ENCODE data around the gene KRTAP20-3.

The KRTAP20-3 gene

DNA sequence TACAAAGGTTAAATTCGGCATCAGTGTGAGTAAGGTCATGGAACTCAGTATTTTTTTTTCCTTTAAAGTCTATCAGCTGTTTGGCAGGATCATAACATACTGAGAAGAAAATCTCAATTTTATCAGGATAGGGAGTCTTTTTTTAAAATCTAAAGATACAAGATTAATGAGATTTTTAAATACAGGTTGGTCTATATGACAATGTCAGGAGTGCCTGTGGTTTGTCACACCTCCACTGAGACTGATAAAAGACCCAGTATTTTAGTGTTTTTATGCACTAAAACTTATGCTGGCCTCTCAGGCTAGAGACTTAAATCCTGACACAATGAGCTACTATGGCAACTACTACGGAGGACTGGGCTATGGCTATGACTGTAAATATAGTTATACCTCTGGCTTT lies at the start of gene KRTAP20-3:
Gene KRTAP20-3 (plus strand): TSS at position 301 of the 400 bp plus-strand sequence.
- no peak for DNase-seq (ENCODE audit: low read depth)

DNA sequence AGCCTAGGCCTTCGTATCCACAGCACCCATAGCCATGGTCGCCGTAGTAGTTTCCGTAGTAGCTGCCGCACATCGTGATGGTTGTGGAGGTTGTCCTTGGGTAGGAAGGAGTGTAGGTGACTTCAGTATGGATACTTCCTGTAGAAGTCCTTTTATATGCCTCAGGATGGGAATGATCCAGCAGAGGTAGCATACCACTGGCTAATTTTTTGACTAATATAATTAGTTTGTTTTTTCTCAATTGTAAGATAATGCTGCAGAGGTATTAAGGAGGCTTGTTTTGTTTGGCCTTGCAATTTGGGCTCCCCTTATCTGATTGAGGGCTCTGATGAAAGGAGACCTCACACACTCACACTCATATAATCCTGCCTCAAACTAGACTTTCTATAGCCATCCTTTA lies 43.9 kb upstream of the KRTAP20-3 start, which contains the start of gene KRTAP6-2:
Gene KRTAP6-2 (minus strand): TSS at position 101 of the 400 bp plus-strand sequence. CDS start 28 bp downstream, at position 73.
- DNase-seq (ENCODE audit: low read depth): no peak

DNA sequence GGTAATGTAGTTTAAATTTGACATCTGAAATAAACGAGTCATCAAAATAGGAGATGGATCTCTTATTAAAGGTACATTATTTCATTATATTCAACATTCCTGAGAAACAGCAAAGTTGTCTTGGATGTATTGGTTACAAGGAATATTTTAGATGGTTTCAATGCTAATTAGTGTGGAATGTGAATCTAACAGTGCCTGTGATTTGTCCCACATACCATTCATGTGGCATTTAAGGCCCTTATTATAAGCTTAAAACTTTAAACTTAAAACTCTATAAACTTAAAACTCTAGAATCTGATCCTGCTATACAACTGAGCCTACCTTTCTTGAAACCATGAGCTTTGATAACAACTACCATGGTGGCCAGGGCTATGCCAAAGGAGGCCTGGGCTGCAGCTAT lies 41.9 kb upstream of the KRTAP20-3 start, which contains the start of gene KRTAP22-1:
Gene KRTAP22-1 (plus strand): TSS at position 301 of the 400 bp plus-strand sequence.
- DNase-seq (ENCODE audit: low read depth): no peak

DNA sequence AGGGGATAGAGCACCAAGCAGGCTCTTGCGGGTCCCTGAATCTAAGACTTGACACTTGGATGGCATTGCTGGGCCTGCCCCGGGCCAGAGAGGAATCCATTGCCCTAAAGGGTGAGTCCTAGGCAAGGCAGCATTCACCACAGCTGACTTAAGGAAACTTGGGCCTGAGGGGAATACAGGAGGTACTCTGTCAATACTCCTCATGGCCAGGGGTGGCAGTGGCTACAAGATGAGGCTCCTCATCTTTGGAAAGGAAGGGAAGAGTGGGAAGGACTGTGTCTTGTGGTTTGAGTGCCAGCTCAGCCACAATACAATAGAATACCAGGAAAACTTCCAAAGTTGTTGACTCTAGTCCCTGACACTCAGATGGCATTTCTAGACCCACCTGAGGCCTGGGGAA lies 36.7 kb upstream of the KRTAP20-3 start:
- DNase-seq (ENCODE audit: low read depth): no peak

DNA sequence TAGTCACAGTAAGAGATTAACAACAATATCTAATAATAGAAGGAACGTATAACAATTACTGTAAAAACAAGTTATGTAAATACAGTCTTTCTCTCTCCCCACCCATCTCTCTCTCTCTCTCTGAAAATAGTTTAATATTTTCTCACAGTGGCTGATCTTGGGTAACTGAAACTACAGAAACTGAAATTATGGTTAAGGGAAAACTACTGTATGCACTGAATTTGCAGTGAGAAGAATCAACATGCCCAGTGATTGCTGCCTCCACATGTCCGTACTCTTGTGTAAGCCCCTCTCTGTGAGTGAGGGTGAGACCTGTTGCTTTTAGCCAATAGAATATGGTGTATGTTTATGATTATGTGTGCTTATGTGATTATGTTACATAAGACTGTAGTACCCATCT lies 30.5 kb upstream of the KRTAP20-3 start:
- no peak for DNase-seq (ENCODE audit: low read depth)

DNA sequence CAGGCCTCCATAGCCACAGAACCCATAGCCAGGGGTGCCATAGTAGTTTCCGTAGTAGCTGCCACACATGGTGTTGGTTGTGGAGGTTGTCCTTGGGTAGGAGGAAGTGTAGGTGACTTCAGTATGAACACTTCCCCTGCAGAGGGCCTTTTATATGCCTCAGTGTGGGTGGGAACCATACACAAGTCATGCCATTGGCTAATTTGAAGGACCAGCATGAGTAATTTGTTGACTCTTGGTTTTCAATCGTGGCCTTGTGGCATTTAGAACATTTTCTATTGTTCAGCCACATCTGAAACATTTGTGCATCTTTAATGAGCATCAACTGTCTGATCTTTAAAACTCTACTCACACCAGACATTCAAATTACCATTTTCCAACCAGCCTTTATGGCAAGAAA lies 28.8 kb upstream of the KRTAP20-3 start, which contains the start of gene KRTAP6-1:
Gene KRTAP6-1 (minus strand): TSS at position 95 of the 400 bp plus-strand sequence. CDS start 26 bp downstream, at position 69.
- no peak for DNase-seq (ENCODE audit: low read depth)

DNA sequence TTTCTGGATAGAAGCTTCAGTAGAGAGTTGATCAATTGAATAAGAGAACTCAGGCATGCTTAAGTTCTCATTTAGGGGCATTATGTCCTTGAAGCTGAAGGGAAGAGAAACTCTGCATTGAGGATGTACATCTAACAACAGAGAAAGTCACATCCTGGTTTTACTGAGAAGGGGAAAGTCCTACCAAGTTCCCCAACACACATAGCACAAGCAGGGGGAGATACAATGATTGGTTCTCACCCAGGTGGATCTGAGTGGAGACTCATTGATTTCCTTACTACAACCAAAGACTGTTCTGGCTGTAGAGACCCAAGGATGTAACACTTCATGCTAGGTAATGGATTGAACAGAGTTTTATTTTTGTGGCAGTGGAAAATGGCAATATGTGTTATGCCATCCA lies 27.5 kb upstream of the KRTAP20-3 start:
- DNase-seq (ENCODE audit: low read depth): no peak

DNA sequence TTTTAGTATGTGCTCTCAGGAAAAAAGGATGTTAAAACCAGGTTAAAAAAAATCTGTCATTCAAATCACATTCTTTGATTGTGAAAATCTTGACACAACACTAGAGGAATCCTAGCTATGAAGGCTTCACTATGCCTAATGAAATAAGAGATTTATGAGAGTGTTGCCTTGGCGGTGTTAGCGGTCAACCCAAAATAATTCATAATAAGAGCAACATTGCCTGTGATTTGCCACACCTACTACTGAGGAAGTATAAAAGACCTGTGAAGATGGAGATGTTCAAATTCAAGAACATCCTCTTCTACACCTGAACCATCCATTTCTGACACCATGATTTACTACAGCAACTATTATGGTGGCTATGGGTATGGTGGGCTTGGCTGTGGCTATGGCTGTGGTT lies 26.5 kb upstream of the KRTAP20-3 start, which contains the start of gene KRTAP20-1:
Gene KRTAP20-1 (plus strand): TSS at position 301 of the 400 bp plus-strand sequence. CDS start 30 bp downstream, at position 331.
- no peak for DNase-seq (ENCODE audit: low read depth)

DNA sequence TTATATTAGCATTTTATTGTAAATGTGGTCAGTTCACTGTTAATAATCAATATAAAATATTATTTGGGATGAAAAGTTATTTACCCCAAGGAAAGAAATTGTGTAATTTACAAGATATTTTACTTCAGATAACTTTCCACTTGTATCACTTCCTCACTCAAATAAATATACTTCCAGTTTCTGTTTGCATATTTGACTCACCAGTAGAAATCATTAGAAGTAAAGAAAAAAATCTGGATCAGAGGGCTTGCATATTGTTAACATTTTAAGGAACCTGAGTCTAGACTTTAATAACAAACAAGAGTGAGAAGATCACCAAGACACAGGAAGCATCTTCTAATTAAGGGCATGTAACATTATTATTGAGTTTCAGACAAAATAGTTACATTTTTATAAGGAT lies 22.6 kb upstream of the KRTAP20-3 start:
- no peak for DNase-seq (ENCODE audit: low read depth)

DNA sequence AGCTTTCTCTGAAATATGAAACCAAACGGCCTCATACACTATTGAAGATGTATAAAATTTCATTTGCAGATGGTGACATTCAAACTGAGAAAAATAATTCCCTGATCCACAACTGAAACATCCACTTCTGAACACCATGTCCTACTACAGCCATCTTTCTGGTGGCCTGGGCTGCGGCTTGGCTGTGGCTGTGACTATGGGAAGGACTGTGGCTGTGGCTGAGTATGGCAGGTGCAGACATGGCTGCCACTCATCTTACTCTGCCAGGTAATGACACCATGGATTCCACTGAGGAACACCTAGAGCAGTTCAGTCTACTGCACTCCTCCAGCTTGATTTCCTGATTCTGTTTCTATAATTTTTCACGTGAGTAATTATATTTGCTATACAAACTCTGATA lies 22.1 kb upstream of the KRTAP20-3 start, which contains the start of gene KRTAP20-4:
Gene KRTAP20-4 (plus strand): TSS at position 106 of the 400 bp plus-strand sequence.
- no peak for DNase-seq (ENCODE audit: low read depth)

DNA sequence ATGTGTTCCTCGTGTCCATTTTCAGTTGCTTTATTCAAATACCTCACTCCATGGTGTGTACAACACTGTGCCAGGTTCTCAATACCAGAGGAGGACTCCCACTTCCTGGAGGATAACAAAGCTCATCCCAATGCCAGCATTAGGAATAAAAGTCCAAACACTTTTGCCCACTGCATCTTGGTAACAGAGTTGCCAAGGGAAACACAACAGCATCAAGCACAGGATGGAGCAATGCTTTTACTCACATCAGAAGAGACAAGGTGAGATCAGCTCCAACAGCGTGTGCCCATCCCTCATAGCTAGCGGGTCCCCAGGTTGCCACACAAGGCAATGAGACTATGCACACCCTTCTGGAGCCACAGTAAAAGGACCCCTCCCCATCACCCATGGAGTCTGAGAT lies 19.3 kb upstream of the KRTAP20-3 start:
- no peak for DNase-seq (ENCODE audit: low read depth)

DNA sequence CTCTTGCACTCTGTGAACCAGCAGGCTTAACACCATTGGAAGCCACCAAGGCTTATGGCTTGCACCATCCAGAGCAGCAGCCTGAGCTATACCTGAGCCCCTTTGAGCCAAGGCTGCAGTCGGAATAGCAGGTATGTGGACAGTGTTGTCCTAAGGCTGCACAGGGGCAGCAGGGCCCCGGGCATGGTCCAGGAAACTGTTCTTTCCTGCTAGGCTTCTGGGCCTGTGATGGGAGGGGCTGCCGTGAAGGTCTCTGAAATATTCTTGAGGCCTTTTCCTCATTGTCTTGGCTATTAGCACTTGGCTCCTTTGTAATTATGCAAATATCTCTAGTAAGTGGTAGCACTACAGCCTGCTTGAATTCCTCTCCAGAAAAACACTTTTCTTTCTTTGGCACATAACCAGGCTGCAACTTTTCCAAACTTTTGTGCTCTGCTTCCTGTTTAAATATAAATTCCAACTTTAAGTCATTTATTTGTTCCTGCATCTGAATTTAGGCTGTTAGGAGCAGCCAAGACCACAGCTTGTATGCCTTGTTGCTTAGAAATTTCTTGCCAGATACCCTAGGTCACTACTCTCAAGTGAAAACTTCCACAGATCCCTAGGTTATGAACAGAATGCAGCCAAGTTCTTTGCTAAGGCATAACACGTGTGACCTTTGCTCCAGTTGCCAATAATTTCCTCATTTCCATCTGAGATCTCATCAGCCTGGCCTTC lies 17.1 kb upstream of the KRTAP20-3 start:
- no peak for DNase-seq (ENCODE audit: low read depth)

DNA sequence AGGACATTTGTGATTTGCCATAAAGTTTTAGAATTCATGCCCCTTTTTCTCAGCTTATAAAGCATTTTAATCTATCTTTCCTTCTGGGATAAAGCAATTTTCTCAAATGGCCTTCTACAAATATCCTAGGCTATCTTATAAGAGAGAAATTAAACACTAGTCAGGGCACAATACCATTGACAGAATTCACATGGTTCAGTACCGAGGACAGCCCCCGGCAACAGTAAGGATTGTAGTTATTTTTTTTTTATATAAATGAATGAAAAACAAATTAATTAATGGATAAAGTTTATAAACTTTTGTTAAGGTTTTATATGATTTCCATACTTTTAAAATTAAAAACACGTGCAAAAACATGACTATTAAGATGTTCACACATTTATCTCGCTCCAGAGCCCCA lies 14.6 kb upstream of the KRTAP20-3 start:
- no peak for DNase-seq (ENCODE audit: low read depth)

DNA sequence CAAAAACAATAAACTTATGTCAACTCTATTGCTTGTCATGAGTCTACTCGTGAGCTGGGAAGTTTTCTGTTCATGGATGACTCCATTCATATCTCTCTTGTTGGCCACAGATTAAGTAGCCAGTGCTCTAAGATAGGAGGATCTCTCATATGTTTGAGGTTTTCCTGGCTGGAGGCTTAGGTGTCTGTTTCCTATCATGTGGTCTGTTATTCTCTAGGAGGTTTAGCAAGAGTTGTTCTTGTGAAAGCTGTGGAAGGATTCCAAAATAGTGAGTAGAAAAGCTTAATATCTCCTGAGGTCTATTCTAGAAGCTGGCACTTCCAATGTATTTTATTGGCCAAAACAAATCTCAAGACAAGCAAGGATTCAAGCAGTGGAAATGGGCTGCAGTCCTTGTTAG lies 13.5 kb upstream of the KRTAP20-3 start:
- DNase-seq (ENCODE audit: low read depth): no peak

DNA sequence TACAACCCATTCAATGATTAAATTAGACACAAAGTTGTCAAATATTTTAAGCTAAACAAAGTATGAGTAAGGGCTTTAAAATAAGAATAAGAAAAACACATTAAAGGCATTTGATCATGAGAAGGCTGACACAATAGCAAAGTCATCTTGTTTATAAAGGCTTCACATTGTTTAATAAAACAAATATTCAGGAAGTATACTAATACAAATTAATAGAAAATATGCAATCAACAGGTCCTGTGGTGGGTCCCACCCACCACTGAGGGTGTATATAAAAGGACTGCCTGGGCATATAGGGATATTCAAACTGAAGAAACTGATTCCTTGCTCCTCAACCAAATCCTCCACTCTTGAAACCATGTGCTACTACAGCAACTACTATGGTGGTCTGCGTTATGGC lies 7.8 kb upstream of the KRTAP20-3 start, which contains the start of gene KRTAP20-2:
Gene KRTAP20-2 (plus strand): TSS at position 301 of the 400 bp plus-strand sequence. CDS start 58 bp downstream, at position 359.
- no peak for DNase-seq (ENCODE audit: low read depth)

DNA sequence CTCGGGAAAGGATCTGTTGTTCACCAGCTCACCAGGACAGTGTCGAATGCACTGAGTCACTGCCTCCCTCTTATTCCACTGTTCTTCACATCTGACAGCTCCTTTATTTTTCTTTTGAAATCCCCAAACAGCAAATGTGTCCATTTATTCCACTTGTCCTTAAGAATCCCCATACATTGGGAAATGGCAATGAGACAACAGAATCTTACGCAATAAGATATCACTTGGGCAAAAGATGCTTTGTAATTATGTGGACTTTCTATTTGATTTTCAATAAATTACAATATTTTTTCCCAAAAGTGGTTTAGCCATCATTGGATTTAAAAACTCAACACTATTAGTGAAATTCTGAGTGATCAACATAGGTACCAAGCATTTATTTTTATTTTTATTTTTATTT lies 4.0 kb upstream of the KRTAP20-3 start:
- no peak for DNase-seq (ENCODE audit: low read depth)

DNA sequence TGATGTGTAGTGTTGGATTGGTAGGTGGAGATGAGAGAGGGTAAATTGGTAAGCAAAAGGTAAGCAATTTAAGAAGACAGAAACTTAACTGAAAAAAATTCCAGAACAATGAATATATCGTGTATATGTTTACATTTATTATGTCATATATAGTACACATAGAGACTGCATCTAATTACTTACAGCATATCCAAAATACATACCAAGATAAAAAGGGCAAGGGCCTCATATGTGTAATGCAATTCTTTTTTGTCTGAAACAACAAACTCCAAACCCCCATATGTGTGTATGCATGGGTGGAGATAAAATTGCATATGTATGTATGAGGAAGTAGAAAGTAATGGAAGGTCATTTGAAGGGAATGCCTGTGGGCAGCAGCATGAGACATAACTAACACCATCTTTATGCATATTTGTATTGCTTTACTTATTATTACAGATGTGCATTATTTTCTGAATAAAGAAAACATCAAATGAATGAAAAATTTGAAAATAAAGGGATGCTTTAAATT lies 4.3 kb downstream of the KRTAP20-3 start:
- DNase-seq (ENCODE audit: low read depth): no peak

DNA sequence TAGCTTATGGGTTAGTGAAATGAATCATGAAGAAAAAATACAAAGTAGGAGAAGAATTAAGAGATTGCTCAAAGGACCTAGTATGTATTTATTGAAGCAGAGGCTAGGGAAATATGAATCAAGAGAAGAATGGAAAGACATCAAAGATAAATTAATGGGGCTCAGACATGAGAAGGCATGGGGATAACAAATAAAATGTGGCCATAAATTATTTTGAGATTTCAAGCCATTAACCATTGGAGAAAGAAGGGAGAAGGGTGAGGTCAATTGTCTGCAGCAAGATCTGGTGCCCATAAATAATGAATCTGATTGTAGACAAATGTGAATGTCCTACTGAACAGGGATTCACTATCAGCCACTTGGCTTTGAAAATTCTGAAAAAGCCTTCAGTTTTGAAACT lies 10.2 kb downstream of the KRTAP20-3 start:
- no peak for DNase-seq (ENCODE audit: low read depth)

DNA sequence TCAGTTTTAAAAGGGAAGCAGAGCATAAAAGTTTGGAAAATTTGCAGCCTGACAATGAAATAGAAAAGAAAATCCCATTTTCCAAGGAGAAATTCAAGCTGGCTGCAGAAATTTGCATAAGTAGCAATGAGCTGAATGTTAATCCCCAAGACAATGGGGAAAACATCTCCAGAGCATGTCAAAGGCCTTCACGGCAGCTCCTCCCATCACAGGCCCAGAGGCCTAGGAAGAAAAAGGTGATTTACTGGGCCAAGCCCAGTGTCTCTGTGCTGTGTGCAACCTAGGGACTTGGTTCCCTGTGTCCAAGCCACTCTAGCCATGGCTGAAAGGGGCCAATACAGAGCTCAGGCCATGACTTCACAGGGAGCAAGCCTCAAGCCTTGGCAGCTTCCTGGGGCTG lies 26.1 kb downstream of the KRTAP20-3 start:
- DNase-seq (ENCODE audit: low read depth): no peak

DNA sequence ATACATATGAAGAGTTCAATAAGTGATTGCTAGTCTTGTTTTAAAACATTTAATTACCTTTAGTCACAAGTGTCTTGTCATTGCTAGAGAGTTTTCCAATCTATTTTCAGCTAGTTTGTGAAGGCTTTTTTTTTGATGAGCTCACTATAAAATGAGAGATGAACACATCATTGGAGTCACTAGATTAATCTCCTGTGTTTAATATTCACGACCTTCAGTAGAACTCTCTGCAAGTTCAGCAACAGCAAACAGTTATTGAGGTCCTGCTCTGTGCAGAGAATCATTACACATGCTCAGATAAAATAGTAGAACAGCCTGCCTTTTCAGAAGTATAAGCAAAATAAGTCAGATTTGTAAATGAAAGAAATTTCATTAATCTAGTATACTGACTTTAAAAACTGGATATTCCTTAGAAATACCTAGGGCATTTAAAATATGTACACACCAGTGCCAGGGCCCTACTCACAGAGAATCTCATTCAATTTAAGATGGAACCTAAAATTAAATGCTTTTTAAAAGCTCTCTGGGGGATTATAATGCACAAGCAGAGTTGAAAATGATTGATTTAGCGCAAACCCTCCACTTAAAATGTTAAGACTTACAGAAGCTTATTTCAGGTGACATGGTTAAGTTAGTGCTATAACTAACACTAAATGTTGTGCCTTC lies 30.5 kb downstream of the KRTAP20-3 start:
- DNase-seq (ENCODE audit: low read depth): no peak

DNA sequence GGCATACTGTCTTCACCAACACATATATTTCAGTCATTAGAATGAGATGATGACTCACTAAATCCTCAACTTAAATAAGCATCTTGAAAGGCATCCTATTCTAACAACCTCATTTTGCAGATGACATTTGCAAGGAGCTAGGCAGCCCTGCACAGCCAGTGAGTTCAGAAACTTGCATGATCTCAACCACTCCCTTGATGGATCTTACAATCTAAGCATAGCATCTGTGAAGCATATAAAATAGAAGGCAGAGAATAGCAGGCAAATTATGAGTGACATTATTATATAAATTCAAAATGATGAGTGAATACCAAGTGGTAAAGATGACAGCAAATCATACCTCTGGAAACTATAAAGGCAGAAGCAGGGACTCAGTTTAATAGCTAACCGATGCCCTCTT lies 31.6 kb downstream of the KRTAP20-3 start:
- DNase-seq (ENCODE audit: low read depth): no peak

DNA sequence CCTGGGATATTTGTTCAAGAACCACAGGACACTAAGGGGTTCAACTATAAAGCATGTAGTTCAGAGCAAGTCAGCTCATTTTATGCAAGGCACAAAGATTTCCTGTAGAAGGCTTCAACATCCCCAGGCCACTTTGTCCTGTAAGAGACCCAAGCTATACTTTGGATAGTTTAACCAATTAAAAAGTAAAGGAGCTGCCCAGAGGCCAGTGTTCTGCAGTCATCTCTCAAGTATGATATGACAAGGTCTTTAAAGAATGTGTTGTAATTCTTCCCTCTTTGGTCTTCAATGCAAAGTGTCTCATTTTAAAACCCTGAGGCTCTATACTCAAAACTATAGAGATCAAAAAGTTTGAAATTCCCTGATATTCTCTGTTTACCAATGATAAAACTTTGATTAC lies 34.1 kb downstream of the KRTAP20-3 start:
- DNase-seq (ENCODE audit: low read depth): no peak

DNA sequence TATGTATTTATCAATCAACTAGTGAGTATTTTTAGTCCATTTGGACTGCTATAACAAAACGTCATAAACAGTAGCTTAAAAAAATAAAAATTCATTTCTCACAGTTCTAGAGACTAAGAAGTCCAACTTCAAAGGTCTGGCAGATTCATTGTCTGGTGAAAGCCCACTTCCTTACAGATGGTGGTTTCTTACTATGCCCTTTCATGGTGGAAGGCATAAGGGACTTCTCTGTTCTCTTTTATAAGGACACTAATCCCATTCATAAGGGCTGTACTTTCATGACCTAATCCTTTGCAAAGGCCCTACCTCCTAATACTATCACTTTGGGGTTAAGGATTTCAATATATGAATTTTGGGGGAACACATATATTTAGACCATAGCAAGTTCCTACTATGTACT lies 37.9 kb downstream of the KRTAP20-3 start:
- DNase-seq (ENCODE audit: low read depth): no peak

All from GM04504 (cell line).